Ishikawa (cell line): Measurements from ENCODE around the gene KCNA10.

Experiments used
- CEBPB ChIP-seq: IDR thresholded peaks from 2 replicates; pipeline ENCODE4 v1.6.1; 2012
- CREB1 ChIP-seq: IDR thresholded peaks from 2 replicates; pipeline ENCODE4 v1.6.1; 2012; ENCODE audit warnings: low read depth
- EGR1 ChIP-seq: IDR thresholded peaks from 2 replicates; pipeline ENCODE4 v1.6.1; 2012
- EP300 ChIP-seq: IDR thresholded peaks from 2 replicates; pipeline ENCODE4 v1.6.1; 2012; ENCODE audit warnings: borderline replicate concordance
- FOXM1 ChIP-seq: IDR thresholded peaks from 2 replicates; pipeline ENCODE4 v1.6.1; 2012; ENCODE audit warnings: low read depth, borderline replicate concordance
- NFIC ChIP-seq: IDR thresholded peaks from 2 replicates; pipeline ENCODE4 v1.6.1; 2012
- RAD21 ChIP-seq: IDR thresholded peaks from 2 replicates; pipeline ENCODE4 v1.6.1; 2012; ENCODE audit warnings: low read depth
- TAF1 ChIP-seq: IDR thresholded peaks from 2 replicates; pipeline ENCODE4 v1.6.1; 2012; ENCODE audit warnings: low read depth, mild to moderate bottlenecking
- TCF12 ChIP-seq: IDR thresholded peaks from 2 replicates; pipeline ENCODE4 v1.6.1; 2012; ENCODE audit warnings: low read depth
- TEAD4 ChIP-seq: IDR thresholded peaks from 2 replicates; pipeline ENCODE4 v1.6.1; 2012
- USF1 ChIP-seq: IDR thresholded peaks from 2 replicates; pipeline ENCODE4 v1.6.1; 2012
- YY1 ChIP-seq: IDR thresholded peaks from 2 replicates; pipeline ENCODE4 v1.6.1; 2012; ENCODE audit warnings: low read depth
- ZBTB7A ChIP-seq: IDR thresholded peaks from 2 replicates; pipeline ENCODE4 v1.6.1; 2012; ENCODE audit warnings: low read depth
- TF ChIP-seq, protein P1 (sequence below): IDR thresholded peaks from 2 replicates; pipeline ENCODE4 v1.6.1; 2012
- TF ChIP-seq, protein P2 (sequence below): IDR thresholded peaks from 2 replicates; pipeline ENCODE4 v1.6.1; 2012; ENCODE audit warnings: low read depth, mild to moderate bottlenecking

Gene KCNA10

DNA sequence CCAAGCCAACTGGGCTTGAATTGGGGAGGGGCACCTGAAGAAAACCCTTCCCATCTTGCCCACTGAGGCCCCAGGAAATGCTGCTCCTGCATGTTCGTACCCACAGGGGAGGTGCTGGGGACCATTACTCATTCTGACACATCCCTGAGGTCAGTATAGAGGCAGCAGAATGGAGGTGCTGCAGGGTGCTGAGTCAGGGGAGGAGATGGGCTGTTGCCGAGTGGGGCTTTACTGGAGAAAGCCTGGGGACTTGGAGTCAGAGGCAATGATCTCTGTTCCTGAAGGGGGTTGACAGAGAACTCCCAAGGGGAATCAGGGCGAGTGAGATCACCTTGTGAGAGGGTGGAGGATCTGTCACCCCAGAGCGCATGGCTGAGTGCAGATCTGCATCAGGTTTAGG lies 40.2 kb upstream of the KCNA10 start:
- TF ChIP-seq YY1, result no peak
- no peak for TF ChIP-seq NFIC
- TF ChIP-seq USF1, result no peak
- no peak for TF ChIP-seq TCF12
- TF ChIP-seq, protein P1, sequence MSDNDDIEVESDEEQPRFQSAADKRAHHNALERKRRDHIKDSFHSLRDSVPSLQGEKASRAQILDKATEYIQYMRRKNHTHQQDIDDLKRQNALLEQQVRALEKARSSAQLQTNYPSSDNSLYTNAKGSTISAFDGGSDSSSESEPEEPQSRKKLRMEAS, result no peak
- TF ChIP-seq TAF1, result no peak
- TF ChIP-seq CEBPB, result no peak
- no peak for TF ChIP-seq FOXM1
- TF ChIP-seq, protein P2, sequence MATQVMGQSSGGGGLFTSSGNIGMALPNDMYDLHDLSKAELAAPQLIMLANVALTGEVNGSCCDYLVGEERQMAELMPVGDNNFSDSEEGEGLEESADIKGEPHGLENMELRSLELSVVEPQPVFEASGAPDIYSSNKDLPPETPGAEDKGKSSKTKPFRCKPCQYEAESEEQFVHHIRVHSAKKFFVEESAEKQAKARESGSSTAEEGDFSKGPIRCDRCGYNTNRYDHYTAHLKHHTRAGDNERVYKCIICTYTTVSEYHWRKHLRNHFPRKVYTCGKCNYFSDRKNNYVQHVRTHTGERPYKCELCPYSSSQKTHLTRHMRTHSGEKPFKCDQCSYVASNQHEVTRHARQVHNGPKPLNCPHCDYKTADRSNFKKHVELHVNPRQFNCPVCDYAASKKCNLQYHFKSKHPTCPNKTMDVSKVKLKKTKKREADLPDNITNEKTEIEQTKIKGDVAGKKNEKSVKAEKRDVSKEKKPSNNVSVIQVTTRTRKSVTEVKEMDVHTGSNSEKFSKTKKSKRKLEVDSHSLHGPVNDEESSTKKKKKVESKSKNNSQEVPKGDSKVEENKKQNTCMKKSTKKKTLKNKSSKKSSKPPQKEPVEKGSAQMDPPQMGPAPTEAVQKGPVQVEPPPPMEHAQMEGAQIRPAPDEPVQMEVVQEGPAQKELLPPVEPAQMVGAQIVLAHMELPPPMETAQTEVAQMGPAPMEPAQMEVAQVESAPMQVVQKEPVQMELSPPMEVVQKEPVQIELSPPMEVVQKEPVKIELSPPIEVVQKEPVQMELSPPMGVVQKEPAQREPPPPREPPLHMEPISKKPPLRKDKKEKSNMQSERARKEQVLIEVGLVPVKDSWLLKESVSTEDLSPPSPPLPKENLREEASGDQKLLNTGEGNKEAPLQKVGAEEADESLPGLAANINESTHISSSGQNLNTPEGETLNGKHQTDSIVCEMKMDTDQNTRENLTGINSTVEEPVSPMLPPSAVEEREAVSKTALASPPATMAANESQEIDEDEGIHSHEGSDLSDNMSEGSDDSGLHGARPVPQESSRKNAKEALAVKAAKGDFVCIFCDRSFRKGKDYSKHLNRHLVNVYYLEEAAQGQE, result no peak
- no peak for TF ChIP-seq RAD21
- no peak for TF ChIP-seq TEAD4
- no peak for TF ChIP-seq CREB1

- no peak for TF ChIP-seq CREB1
- no peak for TF ChIP-seq TAF1
- TF ChIP-seq EP300, result no peak
- TF ChIP-seq, protein P1, result no peak
- no peak for TF ChIP-seq USF1
- no peak for TF ChIP-seq TEAD4
- TF ChIP-seq, protein P2, result no peak
These were observed 38.5 kb upstream of the KCNA10 start for GRCh38 chr1:110557481-110557880.

GRCh38 chr1:110556471-110556807 lies 37.5 kb upstream of the KCNA10 start:
- TF ChIP-seq NFIC, result no peak
- TF ChIP-seq YY1, result no peak
- no peak for TF ChIP-seq TEAD4
- no peak for TF ChIP-seq USF1
- no peak for TF ChIP-seq CEBPB
- no peak for TF ChIP-seq RAD21
- TF ChIP-seq ZBTB7A, result no peak
- no peak for TF ChIP-seq EGR1
- no peak for TF ChIP-seq TCF12
- TF ChIP-seq, protein P2, result no peak
- TF ChIP-seq EP300, result no peak
- no peak for TF ChIP-seq TAF1
- TF ChIP-seq CREB1, result no peak
- no peak for TF ChIP-seq FOXM1
- TF ChIP-seq, protein P1, result no peak

DNA sequence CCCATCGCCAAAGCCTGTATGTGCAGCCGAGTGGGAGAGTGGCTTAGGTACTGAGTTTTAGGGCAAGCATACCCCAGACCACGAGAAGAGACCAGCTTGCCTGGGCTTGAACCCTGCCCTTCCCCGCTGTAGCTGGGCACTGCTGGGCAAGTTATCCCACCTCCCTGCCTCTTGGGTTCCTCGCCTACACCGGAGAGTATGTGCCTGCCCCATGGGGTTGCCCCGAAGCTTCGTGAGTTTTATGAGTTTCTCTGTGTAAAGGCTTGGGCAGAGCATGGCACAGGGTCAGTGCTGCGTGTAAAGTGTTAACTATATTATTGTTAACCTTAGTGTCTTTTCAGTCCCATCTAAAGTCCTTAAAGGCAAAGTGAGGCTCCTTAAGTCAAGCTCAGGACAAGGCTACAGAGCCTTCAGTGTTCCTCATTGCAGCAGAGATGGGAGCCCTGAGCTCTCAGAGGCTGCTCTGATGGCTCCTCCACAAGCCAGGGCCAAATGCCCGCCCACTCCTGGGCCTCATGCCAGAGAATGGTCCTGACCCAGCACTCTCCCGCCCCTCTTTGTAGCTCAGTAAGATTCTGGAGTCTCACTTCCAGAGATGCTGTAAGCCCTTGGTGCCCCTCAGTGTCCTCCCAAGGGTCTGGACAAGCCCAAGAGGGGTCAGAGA lies 37.0 kb upstream of the KCNA10 start:
- TF ChIP-seq EP300 (no peak), FOXM1 (no peak), ZBTB7A (no peak), TCF12 (no peak), USF1 (no peak), NFIC (no peak), EGR1 (no peak), RAD21 (no peak), TEAD4 (no peak), CEBPB (no peak), CREB1 (no peak), YY1 (no peak), TAF1 (no peak)
- TF ChIP-seq, protein P1, result no peak
- TF ChIP-seq, protein P2, result no peak
